HepG2 (cell line): Measurements from ENCODE around the gene C14orf93. TPM values are rescaled to one million over a fixed set of nuclear protein-coding genes. Genes with fewer than 3 reads are reported as not detected.

Experiments used
- ATAC-seq: fragments of 200-7000 bp; cut with Tn5 transposase; 3 replicates; pipeline ENCODE4 v1.9.1; 2020; ENCODE audit warnings: mild to moderate bottlenecking, moderate library complexity
- BruUV-seq: library from RNA; stranded (reverse); fragments of 400-500 nt; replicated peaks from 2 replicates; lab custom pipeline; 2021; lab: Mats Ljungman, UMichigan
- CTCF ChIA-PET: fragments of 300-600 bp; formaldehyde crosslinking; extraction: SDS; loops from one replicate; lab custom pipeline; 2021; ENCODE audit warnings: low total read pairs, inconsistent platforms, low intra/inter-chr PET ratio; lab: Yijun Ruan, JAX
- POLR2A ChIA-PET: fragments of 350-600 bp; sonication (Branson Sonifier 250); formaldehyde crosslinking; loops from one replicate; lab custom pipeline; 2020; ENCODE audit warnings: antibody characterized with exemption, inconsistent platforms; lab: Yijun Ruan, JAX
- DNase-seq: peaks from one replicate; pipeline ENCODE4 v3.0.0-alpha.2; 2015; ENCODE audit warnings: low spot score
- FAIRE-seq: peaks from 3 replicates; lab custom pipeline; 2011; peaks lifted over from hg19 to GRCh38; lab: Jason Lieb, UNC
- H2AFZ ChIP-seq: one replicate; pipeline ENCODE4 v1.6.1; 2011; ENCODE audit warnings: low read length, inconsistent platforms
- H3K27ac ChIP-seq: fragments of 300-600 bp; 3 replicates; pipeline ENCODE4 v1.8.0; 2011; ENCODE audit warnings: mixed run types, mild to moderate bottlenecking, mixed read lengths, low read length, inconsistent platforms; ENCODE audit not compliant: insufficient read depth; ENCODE audit errors: extremely low read length
- H3K27me3 ChIP-seq, 2 experiments: fragments of 200-600 bp in 1 of 2; 2 replicates in 1 of 2; 3 replicates in 1 of 2; pipeline versions ENCODE4 v1.6.0 to v1.8.0; 2011; ENCODE audit warnings: low read length in 2 of 2, mild to moderate bottlenecking in 2 of 2, moderate library complexity in 2 of 2, inconsistent platforms in 1 of 2; ENCODE audit not compliant: insufficient read depth in 2 of 2, control insufficient read depth in 1 of 2
- H3K36me3 ChIP-seq, 2 experiments: fragments of 200-600 bp in 1 of 2; replicated peaks in 1 of 2; 2 replicates in 1 of 2; 3 replicates in 1 of 2; pipeline versions ENCODE4 v1.5.1 to v1.8.0; 2011; ENCODE audit warnings: low read length in 2 of 2, inconsistent platforms in 1 of 2; ENCODE audit not compliant: insufficient read depth in 2 of 2, control insufficient read depth in 1 of 2
- H3K4me1 ChIP-seq: 2 replicates; pipeline ENCODE4 v1.5.1; 2012; ENCODE audit warnings: low read length, inconsistent platforms; ENCODE audit not compliant: insufficient read depth
- H3K4me2 ChIP-seq: 2 replicates; pipeline ENCODE4 v1.6.0; 2011; ENCODE audit warnings: low read depth, low read length, inconsistent platforms
- H3K4me3 ChIP-seq, 3 experiments: fragments of 200-600 bp in 1 of 3; sonication (generic), shearing (Covaris generic) in 1 of 3; replicated peaks in 1 of 3; 2 replicates each; pipeline ENCODE4 v1.5.1; 2011 to 2016; ENCODE audit warnings: low read length in 3 of 3, inconsistent platforms in 2 of 3, low read depth in 2 of 3, mild to moderate bottlenecking in 2 of 3, control low read depth in 1 of 3, mixed read lengths in 1 of 3; ENCODE audit not compliant: insufficient read depth in 1 of 3
- H3K79me2 ChIP-seq: one replicate; pipeline ENCODE4 v1.6.1; 2011; ENCODE audit warnings: low read length, inconsistent platforms; ENCODE audit not compliant: insufficient read depth
- H3K9ac ChIP-seq: 2 replicates; pipeline ENCODE4 v1.6.0; 2011; ENCODE audit warnings: mild to moderate bottlenecking, low read depth, low read length, inconsistent platforms; ENCODE audit not compliant: insufficient read depth
- H3K9me3 ChIP-seq: 2 replicates; pipeline ENCODE4 v1.5.1; 2012; ENCODE audit warnings: mild to moderate bottlenecking, low read length
- H4K20me1 ChIP-seq: 2 replicates; pipeline ENCODE4 v1.6.0; 2011; ENCODE audit warnings: inconsistent platforms, mild to moderate bottlenecking, low read length, moderate library complexity; ENCODE audit not compliant: insufficient read depth
- MAFF ChIP-seq: IDR thresholded peaks from 2 replicates; pipeline ENCODE4 v1.6.1; 2011; ENCODE audit warnings: low read depth, low read length, improper control_type of control experiment
- ZNF230 ChIP-seq: sonication (generic); formaldehyde crosslinking; IDR thresholded peaks from 2 replicates; pipeline ENCODE4 v1.4.0; 2020; ENCODE audit warnings: mild to moderate bottlenecking, missing genetic modification reagents
- ZNF672 ChIP-seq: sonication (generic); formaldehyde crosslinking; IDR thresholded peaks from 2 replicates; pipeline ENCODE4 v1.8.1; 2022; ENCODE audit warnings: missing genetic modification reagents
- ZNF891 ChIP-seq: sonication (generic); formaldehyde crosslinking; IDR thresholded peaks from 2 replicates; pipeline ENCODE4 v1.5.0; 2020; ENCODE audit warnings: mild to moderate bottlenecking, missing genetic modification reagents
- WGBS: methylation state at CpG from one replicate; pipeline ENCODE4 v1.1.6; 2017; ENCODE audit warnings: low lambda C conversion rate; 5-methylcytosine and 5-hydroxymethylcytosine counted together
- in situ Hi-C: cut with HindIII; loops from 2 replicates; pipeline ENCODE4 v1.10.0; 2017; ENCODE audit warnings: low pct_unique_long_range_greater_than_20kb; ENCODE audit not compliant: extremely low pct_ligation_motif_present
- intact Hi-C: fragments of 100-400 bp; cut with micrococcal nuclease; formaldehyde crosslinking; loops from one replicate; pipeline ENCODE4 v1.10.0; 2022; ENCODE audit not compliant: unreplicated experiment
- polyA plus RNA-seq, 8 experiments: library from polyadenylated mRNA; depleted of rRNA in 3 of 8; stranded (reverse) in 7 of 8; unstranded in 1 of 8; fragments of >200 nt; fragmentation: Illumina TruSeq in 4 of 8; extraction: Trizol in 4 of 8; gene quantifications; 2 replicates each; pipeline versions ENCODE4 v1.2.1 to v1.2.3, GENCODE V29; 2011 to 2016; ENCODE audit warnings: low read depth in 4 of 8, missing spikeins in 1 of 8, mixed read lengths in 1 of 8; ENCODE audit not compliant: insufficient read depth in 1 of 8
- total RNA-seq, 5 experiments: library from RNA; depleted of rRNA; stranded (reverse); fragments of >200 nt; fragmentation: Illumina TruSeq; extraction: Trizol; gene quantifications; 2 replicates each; pipeline ENCODE4 v1.2.3, GENCODE V29; 2016; ENCODE audit warnings: low read depth in 1 of 5
- TF ChIP-seq, protein P1 (sequence below): IDR thresholded peaks from 2 replicates; pipeline ENCODE4 v1.6.1; 2016; ENCODE audit warnings: low read depth, missing genetic modification reagents, missing compliant biosample characterization
- TF ChIP-seq, protein P2 (sequence below): sonication (generic); formaldehyde crosslinking; IDR thresholded peaks from 2 replicates; pipeline ENCODE4 v1.5.0; 2020; ENCODE audit warnings: missing genetic modification reagents, mild to moderate bottlenecking, borderline replicate concordance
- TF ChIP-seq, protein P3 (sequence below): sonication (generic); formaldehyde crosslinking; IDR thresholded peaks from 2 replicates; pipeline ENCODE4 v1.8.1; 2023; ENCODE audit warnings: mild to moderate bottlenecking, missing genetic modification reagents

C14orf93 gene
- total and polyA plus RNA-seq, 2 of the 13 experiments (the other 11 are each of a cell fraction or from before 2014, with no cell fraction given), result 11.4 to 22.5 TPM

DNA sequence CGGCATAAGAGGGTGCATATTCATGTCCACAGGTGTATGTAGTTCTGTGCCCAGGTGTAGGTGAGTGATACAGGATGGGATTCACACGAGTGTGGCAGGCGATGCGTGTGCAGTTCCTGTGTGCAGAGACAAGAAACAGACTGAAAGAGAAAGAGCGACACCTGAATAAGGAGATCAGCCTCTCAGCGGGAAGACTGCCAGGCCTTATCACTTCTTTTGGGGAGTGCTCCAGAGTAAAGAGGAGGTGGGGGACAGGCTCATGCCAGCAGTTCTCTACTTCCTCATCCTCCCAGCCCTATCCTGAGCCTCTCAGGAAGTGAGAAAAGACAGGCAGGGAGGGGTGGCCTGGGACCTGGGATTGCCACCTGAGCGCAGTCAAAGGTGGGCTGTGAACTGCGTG, 34.9 kb upstream of the C14orf93 start (continued):
- TF ChIP-seq, protein P1, sequence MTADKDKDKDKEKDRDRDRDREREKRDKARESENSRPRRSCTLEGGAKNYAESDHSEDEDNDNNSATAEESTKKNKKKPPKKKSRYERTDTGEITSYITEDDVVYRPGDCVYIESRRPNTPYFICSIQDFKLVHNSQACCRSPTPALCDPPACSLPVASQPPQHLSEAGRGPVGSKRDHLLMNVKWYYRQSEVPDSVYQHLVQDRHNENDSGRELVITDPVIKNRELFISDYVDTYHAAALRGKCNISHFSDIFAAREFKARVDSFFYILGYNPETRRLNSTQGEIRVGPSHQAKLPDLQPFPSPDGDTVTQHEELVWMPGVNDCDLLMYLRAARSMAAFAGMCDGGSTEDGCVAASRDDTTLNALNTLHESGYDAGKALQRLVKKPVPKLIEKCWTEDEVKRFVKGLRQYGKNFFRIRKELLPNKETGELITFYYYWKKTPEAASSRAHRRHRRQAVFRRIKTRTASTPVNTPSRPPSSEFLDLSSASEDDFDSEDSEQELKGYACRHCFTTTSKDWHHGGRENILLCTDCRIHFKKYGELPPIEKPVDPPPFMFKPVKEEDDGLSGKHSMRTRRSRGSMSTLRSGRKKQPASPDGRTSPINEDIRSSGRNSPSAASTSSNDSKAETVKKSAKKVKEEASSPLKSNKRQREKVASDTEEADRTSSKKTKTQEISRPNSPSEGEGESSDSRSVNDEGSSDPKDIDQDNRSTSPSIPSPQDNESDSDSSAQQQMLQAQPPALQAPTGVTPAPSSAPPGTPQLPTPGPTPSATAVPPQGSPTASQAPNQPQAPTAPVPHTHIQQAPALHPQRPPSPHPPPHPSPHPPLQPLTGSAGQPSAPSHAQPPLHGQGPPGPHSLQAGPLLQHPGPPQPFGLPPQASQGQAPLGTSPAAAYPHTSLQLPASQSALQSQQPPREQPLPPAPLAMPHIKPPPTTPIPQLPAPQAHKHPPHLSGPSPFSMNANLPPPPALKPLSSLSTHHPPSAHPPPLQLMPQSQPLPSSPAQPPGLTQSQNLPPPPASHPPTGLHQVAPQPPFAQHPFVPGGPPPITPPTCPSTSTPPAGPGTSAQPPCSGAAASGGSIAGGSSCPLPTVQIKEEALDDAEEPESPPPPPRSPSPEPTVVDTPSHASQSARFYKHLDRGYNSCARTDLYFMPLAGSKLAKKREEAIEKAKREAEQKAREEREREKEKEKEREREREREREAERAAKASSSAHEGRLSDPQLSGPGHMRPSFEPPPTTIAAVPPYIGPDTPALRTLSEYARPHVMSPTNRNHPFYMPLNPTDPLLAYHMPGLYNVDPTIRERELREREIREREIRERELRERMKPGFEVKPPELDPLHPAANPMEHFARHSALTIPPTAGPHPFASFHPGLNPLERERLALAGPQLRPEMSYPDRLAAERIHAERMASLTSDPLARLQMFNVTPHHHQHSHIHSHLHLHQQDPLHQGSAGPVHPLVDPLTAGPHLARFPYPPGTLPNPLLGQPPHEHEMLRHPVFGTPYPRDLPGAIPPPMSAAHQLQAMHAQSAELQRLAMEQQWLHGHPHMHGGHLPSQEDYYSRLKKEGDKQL (CRISPR knock-in tag), result no peak

DNA sequence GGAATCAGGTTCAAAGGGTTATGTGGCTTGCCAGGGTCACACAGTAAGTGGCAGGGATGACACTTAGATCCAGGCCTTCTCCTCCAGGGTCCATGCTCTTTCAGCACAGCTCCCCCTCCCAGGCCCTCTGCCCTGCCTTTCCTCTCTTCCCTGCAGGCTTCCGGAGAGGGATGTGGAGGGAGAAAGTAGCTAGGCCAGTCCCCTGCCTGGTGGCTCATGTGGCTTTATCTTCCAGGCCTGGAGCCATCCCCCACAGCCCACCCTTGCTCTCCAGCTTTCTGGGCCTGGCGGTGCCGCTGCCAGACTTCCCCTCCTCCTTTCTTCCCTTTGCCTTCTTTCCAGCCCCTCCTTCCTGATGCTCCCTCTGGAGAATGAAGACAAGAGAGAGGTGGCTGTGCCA, 33.8 kb upstream of the C14orf93 start:
- DNase-seq (no peak), ATAC-seq (peak; percentile 2; the same call in 2 of the 3 replicates), FAIRE-seq (no peak)
- Histone ChIP-seq H3K4me2 (no peak overlapping the region), H3K9ac (no peak overlapping the region), H4K20me1 (no peaks in the 10 kb centered on the region), H3K79me2 (no peaks in the 10 kb centered on the region), H3K4me3 (no peak overlapping the region), H3K36me3 (no peaks in the 10 kb centered on the region), H3K9me3 (no peaks in the 10 kb centered on the region), H3K27ac (no peak overlapping the region), H2AFZ (no peak overlapping the region), H3K4me1 (peaks cover 23% of the 10 kb centered on the region), H3K27me3 (peaks cover 16 to 35% of the 10 kb centered on the region in 2 experiments)
- POLR2A ChIA-PET, result interaction anchor here (1.0 to 2.7 kb wide), 3 partner anchors 10 to 37 kb away, joined by 3 to 9 read pairs (median 4); partner anchors contain the start of gene PSMB5
- in situ Hi-C loops (no loop called here), intact Hi-C loops (no loop called here)
- CTCF ChIA-PET, result no interaction called here
- whole genome bisulfite sequencing, result 47% methylated on average over 3 of the region's 3 CpGs
- no TSS peak for BruUV-seq
- TF ChIP-seq ZNF891 (CRISPR knock-in tag) (0 out of 2 replicates have a peak, but pooled peaks have one; percentile 34), ZNF230 (CRISPR knock-in tag) (no peak), ZNF672 (CRISPR knock-in tag) (no peak), MAFF (no peak)
- TF ChIP-seq, protein P2, sequence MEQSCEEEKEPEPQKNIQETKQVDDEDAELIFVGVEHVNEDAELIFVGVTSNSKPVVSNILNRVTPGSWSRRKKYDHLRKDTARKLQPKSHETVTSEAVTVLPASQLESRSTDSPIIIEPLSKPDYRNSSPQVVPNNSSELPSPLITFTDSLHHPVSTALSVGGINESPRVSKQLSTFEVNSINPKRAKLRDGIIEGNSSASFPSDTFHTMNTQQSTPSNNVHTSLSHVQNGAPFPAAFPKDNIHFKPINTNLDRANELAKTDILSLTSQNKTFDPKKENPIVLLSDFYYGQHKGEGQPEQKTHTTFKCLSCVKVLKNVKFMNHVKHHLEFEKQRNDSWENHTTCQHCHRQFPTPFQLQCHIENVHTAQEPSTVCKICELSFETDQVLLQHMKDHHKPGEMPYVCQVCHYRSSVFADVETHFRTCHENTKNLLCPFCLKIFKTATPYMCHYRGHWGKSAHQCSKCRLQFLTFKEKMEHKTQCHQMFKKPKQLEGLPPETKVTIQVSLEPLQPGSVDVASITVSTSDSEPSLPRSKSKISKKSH, result 0 out of 2 replicates have a peak, but pooled peaks have one; percentile 35
- TF ChIP-seq, protein P3, sequence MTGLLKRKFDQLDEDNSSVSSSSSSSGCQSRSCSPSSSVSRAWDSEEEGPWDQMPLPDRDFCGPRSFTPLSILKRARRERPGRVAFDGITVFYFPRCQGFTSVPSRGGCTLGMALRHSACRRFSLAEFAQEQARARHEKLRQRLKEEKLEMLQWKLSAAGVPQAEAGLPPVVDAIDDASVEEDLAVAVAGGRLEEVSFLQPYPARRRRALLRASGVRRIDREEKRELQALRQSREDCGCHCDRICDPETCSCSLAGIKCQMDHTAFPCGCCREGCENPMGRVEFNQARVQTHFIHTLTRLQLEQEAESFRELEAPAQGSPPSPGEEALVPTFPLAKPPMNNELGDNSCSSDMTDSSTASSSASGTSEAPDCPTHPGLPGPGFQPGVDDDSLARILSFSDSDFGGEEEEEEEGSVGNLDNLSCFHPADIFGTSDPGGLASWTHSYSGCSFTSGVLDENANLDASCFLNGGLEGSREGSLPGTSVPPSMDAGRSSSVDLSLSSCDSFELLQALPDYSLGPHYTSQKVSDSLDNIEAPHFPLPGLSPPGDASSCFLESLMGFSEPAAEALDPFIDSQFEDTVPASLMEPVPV (CRISPR knock-in tag), result no peak
